ENCODE data around the gene IGHMBP2. TPM values are rescaled to one million over a fixed set of nuclear protein-coding genes. Genes with fewer than 3 reads are reported as not detected.

Gene IGHMBP2
- total RNA-seq, 1 donor from 2014 or later: 18.1 TPM

DNA sequence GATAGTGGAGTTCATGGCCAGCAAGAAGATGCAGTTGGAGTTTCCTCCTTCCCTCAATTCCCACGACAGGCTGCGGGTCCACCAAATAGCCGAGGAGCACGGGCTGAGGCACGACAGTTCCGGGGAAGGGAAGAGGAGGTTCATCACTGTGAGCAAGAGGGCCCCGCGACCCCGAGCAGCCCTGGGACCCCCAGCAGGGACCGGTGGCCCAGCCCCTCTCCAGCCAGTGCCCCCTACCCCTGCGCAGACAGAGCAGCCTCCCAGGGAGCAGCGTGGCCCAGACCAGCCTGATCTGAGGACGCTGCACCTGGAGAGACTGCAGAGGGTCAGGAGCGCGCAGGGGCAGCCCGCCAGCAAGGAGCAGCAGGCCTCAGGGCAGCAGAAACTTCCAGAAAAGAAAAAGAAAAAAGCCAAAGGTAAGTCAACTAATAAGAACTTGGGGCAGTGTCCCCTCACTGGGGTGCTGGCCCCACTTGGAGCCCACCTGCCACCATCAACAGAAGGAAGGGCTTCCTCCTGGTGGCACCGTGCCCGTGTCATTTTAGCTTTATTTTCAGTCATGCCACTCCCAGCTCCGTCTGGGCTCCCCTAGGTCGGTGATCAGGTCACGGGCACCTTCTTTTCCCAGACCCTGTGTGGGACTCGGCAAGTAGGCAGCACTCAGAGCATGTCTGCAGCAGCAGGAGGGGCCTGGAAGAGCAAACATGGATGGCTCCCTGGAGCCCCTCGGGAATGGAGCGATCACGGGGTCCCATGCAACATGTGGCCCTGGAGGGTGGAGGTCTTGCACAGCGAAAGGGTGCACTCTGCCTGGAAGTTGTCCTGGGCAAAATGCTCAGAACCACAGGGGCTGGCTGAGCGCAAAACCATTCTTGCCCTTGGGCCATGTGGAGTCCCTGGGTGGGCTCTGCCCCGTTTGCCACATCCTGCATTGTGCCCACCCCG lies 33.3 kb downstream of the IGHMBP2 start:
- TF ChIP-seq, protein P1, sequence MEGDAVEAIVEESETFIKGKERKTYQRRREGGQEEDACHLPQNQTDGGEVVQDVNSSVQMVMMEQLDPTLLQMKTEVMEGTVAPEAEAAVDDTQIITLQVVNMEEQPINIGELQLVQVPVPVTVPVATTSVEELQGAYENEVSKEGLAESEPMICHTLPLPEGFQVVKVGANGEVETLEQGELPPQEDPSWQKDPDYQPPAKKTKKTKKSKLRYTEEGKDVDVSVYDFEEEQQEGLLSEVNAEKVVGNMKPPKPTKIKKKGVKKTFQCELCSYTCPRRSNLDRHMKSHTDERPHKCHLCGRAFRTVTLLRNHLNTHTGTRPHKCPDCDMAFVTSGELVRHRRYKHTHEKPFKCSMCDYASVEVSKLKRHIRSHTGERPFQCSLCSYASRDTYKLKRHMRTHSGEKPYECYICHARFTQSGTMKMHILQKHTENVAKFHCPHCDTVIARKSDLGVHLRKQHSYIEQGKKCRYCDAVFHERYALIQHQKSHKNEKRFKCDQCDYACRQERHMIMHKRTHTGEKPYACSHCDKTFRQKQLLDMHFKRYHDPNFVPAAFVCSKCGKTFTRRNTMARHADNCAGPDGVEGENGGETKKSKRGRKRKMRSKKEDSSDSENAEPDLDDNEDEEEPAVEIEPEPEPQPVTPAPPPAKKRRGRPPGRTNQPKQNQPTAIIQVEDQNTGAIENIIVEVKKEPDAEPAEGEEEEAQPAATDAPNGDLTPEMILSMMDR (IDR thresholded peaks at IDR 0.05): no peak
- H3K36me3 Mint-ChIP-seq (ENCODE audit: low read depth): peaks cover 10% of the 10 kb centered on the region
- no peak overlapping the region for H3K27ac Mint-ChIP-seq (ENCODE audit: unreplicated experiment)
- H3K4me1 Mint-ChIP-seq (ENCODE audit: low read depth): peaks cover 2% of the 10 kb centered on the region
- no peaks in the 10 kb centered on the region for H3K9me3 Mint-ChIP-seq (ENCODE audit: low read depth)
- H3K4me3 Mint-ChIP-seq (ENCODE audit: unreplicated experiment): no peak overlapping the region
- H3K27me3 Mint-ChIP-seq (ENCODE audit: low read depth): no peaks in the 10 kb centered on the region
- peak; percentile 74 for DNase-seq (ENCODE audit: low spot score)

GRCh38 chr11:68938088-68938487 lies 34.4 kb downstream of the IGHMBP2 start:
- TF ChIP-seq, protein P1 (IDR thresholded peaks at IDR 0.05): no peak
- no peak overlapping the region for H3K4me3 Mint-ChIP-seq (ENCODE audit: unreplicated experiment)
- H3K27me3 Mint-ChIP-seq (ENCODE audit: low read depth): no peaks in the 10 kb centered on the region
- DNase-seq (ENCODE audit: low spot score): peak; percentile 70
- no peaks in the 10 kb centered on the region for H3K9me3 Mint-ChIP-seq (ENCODE audit: low read depth)
- no peak overlapping the region for H3K27ac Mint-ChIP-seq (ENCODE audit: unreplicated experiment)
- peaks cover 11% of the 10 kb centered on the region for H3K4me1 Mint-ChIP-seq (ENCODE audit: low read depth)
- peaks cover 8% of the 10 kb centered on the region for H3K36me3 Mint-ChIP-seq (ENCODE audit: low read depth)

DNA sequence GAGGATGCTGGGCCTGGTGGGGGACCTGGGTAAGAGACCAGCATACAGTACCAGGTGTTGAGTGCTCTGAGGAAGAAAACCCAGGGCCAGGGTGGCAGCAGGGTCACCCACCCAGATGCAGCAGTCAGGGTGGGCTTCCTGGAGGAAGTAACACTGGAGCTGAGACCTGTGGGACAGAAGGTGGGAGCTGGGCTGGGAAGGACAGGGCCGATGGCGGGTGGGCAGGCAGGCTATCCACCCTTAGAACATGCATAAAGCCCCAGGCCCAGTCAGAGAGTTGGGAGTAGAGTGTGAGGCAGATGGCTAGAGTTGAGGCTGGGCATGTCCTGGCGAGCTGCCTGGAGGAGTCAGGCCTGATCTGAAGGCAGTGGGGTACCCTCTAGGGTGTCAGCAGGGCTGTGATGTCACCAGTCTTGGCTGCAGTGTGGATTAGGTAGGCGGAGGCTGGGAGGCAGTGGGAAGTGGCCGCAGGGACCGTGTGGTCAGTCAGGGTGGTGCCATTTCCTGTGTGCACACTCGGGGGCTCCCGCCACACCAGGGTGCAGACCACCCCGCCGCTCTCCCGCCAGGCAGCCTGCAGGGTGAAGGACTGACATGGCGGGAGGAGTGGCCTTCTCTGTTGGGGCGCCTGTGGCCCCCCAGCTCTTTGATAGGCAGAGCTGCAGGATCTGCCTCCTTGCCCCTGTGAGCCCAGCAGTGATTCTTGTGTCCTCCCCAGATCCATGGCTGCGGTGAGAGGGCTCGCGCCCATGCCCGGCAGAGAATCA lies 35.3 kb downstream of the IGHMBP2 start:
- Mint-ChIP-seq H3K4me1 (ENCODE audit: low read depth) (peaks cover 17% of the 10 kb centered on the region), H3K4me3 (ENCODE audit: unreplicated experiment) (no peak overlapping the region), H3K9me3 (ENCODE audit: low read depth) (no peaks in the 10 kb centered on the region), H3K36me3 (ENCODE audit: low read depth) (peaks cover 8% of the 10 kb centered on the region), H3K27ac (ENCODE audit: unreplicated experiment) (no peak overlapping the region), H3K27me3 (ENCODE audit: low read depth) (no peaks in the 10 kb centered on the region)
- TF ChIP-seq, protein P1 (IDR thresholded peaks at IDR 0.05): no peak
- DNase-seq (ENCODE audit: low spot score): peak; percentile 86

DNA sequence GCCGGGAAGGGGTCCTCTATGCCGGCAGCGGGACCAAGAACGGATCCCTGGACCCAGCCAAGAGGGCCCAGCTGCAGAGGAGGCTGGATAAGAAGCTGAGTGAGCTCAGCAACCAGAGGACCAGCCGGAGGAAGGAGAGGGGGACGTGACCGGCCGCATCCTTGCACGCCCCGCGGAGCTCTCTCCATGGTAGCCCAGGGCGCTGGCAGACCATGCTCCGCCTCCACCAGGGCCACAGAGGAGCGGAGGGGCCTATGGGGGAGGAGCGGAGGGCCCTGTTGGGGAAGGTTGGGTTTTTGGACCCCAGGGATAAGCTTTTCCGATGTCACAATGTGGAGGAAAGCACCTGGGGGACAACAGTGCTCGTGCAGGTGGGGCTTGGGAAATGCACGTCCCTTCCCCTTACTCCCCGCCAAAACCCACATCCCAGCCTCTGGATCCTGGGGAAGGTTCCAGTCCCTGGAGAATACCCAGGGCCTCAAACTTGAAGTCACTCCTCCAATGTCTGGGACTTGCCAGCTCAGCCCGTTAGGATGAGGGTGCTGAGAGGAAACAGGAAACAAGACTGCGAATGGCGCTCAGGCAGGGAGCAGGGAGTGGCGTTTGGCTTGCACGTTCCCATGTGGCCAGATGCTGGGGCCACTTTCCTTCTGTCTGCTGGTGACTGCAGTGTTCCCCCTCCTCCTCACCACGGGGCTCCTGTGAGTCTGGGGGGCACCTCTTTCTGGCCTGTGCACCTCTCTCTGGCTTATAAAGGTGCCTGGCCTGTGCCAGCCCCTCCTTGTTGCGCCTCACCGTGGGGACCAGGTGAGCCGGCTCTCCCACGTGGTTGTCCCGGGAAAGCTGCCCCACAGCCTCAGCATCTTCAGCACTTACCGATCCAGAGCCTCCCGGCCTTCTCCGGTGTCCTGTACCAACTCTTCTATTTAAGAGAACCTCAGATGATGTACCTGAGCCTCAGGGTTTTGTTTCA lies 36.2 kb downstream of the IGHMBP2 start:
- Mint-ChIP-seq H3K4me3 (ENCODE audit: unreplicated experiment) (no peak overlapping the region), H3K4me1 (ENCODE audit: low read depth) (peaks cover 17% of the 10 kb centered on the region), H3K27me3 (ENCODE audit: low read depth) (no peaks in the 10 kb centered on the region), H3K27ac (ENCODE audit: unreplicated experiment) (no peak overlapping the region), H3K36me3 (ENCODE audit: low read depth) (peaks cover 8% of the 10 kb centered on the region), H3K9me3 (ENCODE audit: low read depth) (no peaks in the 10 kb centered on the region)
- DNase-seq (ENCODE audit: low spot score): peak; percentile 75
- TF ChIP-seq, protein P1 (IDR thresholded peaks at IDR 0.05): no peak
